Measurements from ENCODE around the gene CAD.

Gene CAD

DNA sequence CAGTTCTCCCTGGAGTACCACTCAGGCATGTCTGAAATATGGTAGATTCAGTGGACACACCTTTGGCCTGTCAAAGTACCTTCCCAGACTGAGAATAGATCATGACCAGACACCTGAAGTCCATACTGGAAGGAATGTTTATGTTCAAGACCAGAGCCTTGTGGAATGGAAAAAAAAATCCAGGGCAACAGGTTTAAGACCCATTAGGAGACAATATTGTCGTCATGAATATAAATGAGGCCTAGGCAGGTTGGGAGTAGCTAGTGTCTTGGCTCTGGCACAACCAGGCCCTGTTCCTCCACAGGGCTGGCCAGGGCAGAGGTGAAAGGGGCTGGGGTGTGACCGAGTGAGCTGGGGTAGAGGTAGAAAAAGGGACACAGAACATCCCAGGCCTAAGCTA is 18.5 kb upstream of the CAD start:
- DNase-seq (ENCODE audit: low spot score) (no peak), FAIRE-seq (no peak)

DNA sequence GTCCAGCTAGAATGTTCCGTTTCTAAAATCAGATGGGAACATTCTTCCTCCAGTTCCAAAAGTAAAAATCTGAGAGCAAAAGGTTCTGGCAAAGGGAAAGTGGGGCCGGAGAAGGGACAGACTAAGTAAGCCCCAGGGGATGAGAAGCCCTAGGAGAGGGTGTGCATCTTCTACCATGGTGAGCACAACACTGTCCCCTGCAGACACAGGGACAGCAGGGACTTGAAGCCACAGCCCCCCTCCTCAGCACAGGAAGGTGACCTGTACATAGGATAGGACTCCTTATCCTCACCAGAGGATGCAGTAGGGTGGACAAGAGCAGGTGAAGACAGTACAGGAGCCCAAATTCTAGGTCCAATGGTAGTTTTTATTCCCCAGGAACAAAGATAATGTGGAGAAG is 17.9 kb upstream of the CAD start:
- FAIRE-seq (no peak), DNase-seq (ENCODE audit: low spot score) (no peak)

GRCh38 chr2:27201675-27202074 is 15.5 kb upstream of the CAD start:
- no peak for FAIRE-seq
- DNase-seq (ENCODE audit: low spot score), result no peak

DNA sequence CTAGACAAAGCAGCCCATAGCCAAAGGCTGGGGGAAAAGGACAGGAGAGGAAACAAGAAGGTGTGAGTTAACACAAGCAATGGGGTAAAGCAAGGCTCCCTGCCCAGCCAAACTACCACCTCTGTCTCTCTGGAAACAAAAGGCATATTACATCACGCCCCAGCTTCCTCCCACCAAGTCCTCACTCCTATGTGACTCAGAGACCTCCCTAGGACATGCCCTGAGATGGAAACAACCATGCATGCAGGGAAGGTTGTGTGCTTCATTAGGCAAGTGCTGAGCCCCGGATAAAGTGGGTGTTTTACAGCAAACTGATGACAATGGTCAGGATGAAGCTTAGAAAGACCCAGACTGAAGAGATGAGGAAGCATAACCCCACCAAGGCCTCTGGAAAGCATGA is 14.3 kb upstream of the CAD start:
- FAIRE-seq, result no peak
- no peak for DNase-seq (ENCODE audit: low spot score)

- no peak for FAIRE-seq
- DNase-seq (ENCODE audit: low spot score), result no peak
These were observed 13.4 kb upstream of the CAD start for GRCh38 chr2:27203741-27204140.

GRCh38 chr2:27204566-27204965 is 12.6 kb upstream of the CAD start:
- DNase-seq (ENCODE audit: low spot score) (no peak), FAIRE-seq (no peak)

GRCh38 chr2:27205206-27205605 is 12.0 kb upstream of the CAD start:
- DNase-seq (ENCODE audit: low spot score) (no peak), FAIRE-seq (no peak)

GRCh38 chr2:27206346-27206745 is 10.8 kb upstream of the CAD start:
- DNase-seq (ENCODE audit: low spot score) (no peak), FAIRE-seq (no peak)

GRCh38 chr2:27208486-27209050 is 8.6 kb upstream of the CAD start:
- DNase-seq (ENCODE audit: low spot score) (no peak), FAIRE-seq (no peak)

DNA sequence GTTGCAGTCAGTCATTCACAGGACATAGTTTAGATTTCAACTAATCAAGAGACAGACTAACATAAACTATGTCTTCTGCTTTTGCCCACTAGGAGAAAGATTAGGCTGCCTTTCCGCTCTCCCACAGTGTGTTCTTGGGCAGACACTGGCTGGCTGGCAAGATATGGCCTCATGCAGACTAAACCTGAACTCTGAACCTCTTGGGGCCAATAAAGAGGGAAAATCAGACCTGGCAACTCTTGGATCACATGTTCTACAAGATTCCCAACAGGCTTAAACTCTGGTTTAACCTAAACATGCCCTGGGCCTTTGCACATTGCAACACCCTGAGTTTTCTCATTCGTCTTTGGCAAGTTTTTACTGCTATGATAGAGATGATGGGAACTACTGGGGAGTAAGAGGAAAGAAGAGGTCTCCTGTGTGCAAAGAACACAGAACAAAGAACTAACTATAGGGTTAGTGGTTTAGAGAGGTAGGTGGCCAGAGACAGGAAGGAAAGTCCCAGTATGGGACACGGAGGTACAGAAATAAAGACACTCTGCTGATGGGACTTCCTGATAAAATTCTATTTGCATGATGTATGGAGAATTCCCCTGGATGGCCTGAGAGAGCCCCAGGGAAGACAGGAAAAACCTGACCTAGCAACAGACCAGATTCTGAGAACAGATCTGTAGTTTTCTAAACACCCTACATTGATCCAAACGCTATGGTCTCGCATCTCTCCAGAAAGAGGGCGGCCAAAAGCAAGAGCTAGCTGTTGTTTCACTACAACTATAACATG is 7.4 kb upstream of the CAD start:
- FAIRE-seq (no peak), DNase-seq (ENCODE audit: low spot score) (no peak)

DNA sequence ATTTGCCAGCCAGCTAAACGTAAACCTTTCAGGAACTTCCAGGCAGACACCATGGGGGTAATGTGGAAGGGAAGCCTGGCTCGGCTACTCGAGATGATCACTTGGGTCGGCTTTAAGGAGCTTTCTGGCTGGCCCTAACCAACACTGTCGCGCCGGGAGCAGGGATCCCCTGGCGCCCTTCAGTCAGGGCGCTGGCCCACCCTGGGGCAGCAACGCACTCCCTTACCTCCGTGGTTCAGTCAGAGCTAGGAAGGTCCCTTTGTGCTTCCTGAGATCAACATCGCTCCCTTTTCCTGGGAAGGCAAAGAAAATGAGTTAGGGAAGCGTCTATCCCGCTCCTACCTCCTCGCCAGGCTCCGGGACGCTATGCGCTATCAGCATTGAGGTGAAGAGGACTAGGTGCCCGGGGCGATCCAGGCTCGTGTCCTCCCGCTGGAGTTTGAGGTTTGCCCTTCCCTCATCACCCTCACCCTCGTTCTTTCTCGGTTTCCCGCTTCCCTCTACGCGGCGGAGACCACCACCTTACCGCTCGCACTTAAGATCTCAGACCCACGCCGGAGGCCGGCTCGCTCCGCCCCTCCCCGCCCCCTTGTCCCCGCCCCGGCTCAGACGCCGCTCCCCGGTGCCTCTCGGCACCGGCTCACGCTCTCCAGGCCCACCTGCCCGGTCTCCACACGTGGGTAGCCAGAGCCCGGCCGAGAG is 5.8 kb upstream of the CAD start:
- no peak for FAIRE-seq
- peak; percentile 64 for DNase-seq (ENCODE audit: low spot score)

- peak; percentile 66 for DNase-seq (ENCODE audit: low spot score)
- no peak for FAIRE-seq
These were observed 5.1 kb upstream of the CAD start, which contains the start of the genes ATRAID and SLC5A6 for GRCh38 chr2:27211943-27212625. ATRAID (plus strand) TSS chr2:27212041; CDS start chr2:27212369, 328 bp downstream. SLC5A6 (minus strand) TSS chr2:27212268; CDS start chr2:27207650, 4,618 bp downstream.

- DNase-seq (ENCODE audit: low spot score) (peak; percentile 27), FAIRE-seq (no peak)
These were observed 4.3 kb upstream of the CAD start for GRCh38 chr2:27212626-27213471.

- FAIRE-seq, result no peak
- DNase-seq (ENCODE audit: low spot score), result no peak
These were observed 2.2 kb upstream of the CAD start for GRCh38 chr2:27214941-27215340.

DNA sequence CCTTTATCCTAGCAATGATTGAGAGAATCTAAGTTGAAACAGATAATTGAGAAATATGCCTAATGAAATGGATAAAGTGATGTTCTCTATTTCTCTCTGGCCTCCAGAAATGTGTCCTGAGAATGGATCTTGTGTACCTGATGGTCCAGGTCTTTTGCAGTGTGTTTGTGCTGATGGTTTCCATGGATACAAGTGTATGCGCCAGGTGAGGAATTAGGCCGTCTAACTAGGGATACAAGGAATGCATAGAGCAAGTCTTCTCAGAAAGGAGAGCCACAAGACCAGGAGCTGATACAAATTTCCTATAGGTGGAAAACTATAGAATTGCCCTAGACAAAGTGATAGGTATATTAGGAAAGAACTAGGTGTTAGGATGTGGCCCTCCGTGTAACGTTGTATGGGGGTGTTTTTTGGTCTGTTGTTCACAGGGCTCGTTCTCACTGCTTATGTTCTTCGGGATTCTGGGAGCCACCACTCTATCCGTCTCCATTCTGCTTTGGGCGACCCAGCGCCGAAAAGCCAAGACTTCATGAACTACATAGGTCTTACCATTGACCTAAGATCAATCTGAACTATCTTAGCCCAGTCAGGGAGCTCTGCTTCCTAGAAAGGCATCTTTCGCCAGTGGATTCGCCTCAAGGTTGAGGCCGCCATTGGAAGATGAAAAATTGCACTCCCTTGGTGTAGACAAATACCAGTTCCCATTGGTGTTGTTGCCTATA is 592 bp upstream of the CAD start:
- DNase-seq (ENCODE audit: low spot score) (no peak), FAIRE-seq (no peak)

DNA sequence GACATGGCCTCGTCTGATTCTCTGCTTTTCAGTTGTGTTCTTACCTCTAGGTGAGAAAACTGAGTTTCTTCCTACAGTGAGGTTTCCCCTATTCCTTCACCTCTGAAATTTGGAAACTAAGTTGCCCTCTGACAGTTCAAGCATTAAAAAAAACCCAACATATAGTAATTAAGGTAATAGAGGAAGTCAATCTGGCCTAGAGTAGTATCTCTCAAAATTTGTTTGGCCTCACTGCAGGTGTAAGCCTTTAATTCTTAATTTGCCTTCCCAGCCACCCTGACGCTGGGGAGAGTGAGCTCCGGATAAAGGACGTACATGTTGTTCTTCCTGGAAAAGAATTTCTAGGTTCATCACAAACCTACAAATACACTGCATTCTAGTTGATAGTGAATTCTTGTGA is 1.4 kb downstream of the CAD start:
- DNase-seq (ENCODE audit: low spot score), result no peak
- FAIRE-seq, result no peak

DNA sequence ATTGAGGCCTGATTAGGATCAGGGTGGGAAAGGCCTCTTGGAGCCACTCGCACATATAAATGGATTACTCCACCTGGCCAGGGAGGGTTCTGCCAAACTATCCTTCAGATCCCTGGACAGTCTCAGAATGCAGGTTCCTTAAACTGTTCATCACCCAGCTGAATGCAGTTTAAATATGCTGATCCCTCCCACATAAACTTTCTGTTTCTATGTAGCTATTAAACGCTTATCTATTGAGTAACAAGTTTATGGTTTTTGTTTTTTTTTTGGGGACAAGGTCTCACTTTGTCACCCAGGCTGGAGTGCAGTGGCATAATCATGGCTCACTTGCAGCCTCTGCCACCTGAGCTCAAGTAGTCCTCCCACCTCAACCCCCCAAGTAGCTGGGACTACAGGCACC is 1.9 kb downstream of the CAD start:
- FAIRE-seq (no peak), DNase-seq (ENCODE audit: low spot score) (no peak)

DNA sequence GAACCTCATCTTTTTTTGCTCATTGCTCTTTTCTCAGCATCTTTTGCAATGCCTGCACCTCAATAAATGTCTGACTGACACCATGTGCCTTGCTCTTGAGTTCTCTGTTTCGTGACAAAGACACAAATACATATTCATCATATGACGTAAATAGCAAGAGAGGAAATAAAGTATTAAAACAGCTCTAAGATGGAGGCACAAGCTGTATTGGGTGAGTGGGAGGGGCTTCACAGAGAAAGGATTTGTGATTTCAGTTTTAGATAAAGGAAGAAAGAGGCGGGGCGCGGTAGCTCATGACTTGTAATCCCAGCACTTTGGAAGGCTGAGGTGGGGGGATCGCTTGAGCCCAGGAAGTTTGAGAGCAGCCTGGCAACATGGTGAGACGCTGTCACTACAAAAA is 2.9 kb downstream of the CAD start:
- no peak for FAIRE-seq
- no peak for DNase-seq (ENCODE audit: low spot score)

- FAIRE-seq, result no peak
- DNase-seq (ENCODE audit: low spot score), result no peak
These were observed 4.0 kb downstream of the CAD start for GRCh38 chr2:27221166-27221565.

- FAIRE-seq, result no peak
- no peak for DNase-seq (ENCODE audit: low spot score)
These were observed 5.2 kb downstream of the CAD start for GRCh38 chr2:27222407-27222806.

Measured in RCC 7860 (cell line).